OCI-LY1 (cell line): Measurements from ENCODE around the gene NUDT14.
A peak's percentile ranks its signal among the peaks of the same experiment; 100 is the strongest.

ENCODE experiments used
- H2AFZ ChIP-seq: fragments of 200-600 bp; sonication (generic), shearing (Covaris generic); 2 replicates; pipeline ENCODE4 v1.6.0; 2014; ENCODE audit warnings: antibody characterized with exemption, mild to moderate bottlenecking, low read length
- H3F3A ChIP-seq: fragments of 200-600 bp; sonication (generic), shearing (Covaris generic); 2 replicates; pipeline ENCODE4 v1.6.0; 2014; ENCODE audit warnings: mild to moderate bottlenecking, antibody characterized with exemption, low read length, moderate library complexity; ENCODE audit not compliant: insufficient read depth
- H3K27ac ChIP-seq: fragments of 200-600 bp; sonication (generic); 2 replicates; pipeline ENCODE4 v1.5.1; 2014; ENCODE audit warnings: low read length, mixed run types, mild to moderate bottlenecking, low read depth; ENCODE audit not compliant: poor library complexity, severe bottlenecking
- H3K27me3 ChIP-seq: fragments of 200-600 bp; sonication (generic); 2 replicates; pipeline ENCODE4 v1.6.0; 2014; ENCODE audit warnings: antibody characterized with exemption, mild to moderate bottlenecking, low read length, moderate library complexity; ENCODE audit not compliant: insufficient read depth
- H3K36me3 ChIP-seq: fragments of 200-600 bp; sonication (generic); 2 replicates; pipeline ENCODE4 v1.6.1; 2014; ENCODE audit warnings: mild to moderate bottlenecking, antibody characterized with exemption, low read length, moderate library complexity, mixed read lengths; ENCODE audit not compliant: insufficient read depth
- H3K4me1 ChIP-seq: fragments of 200-600 bp; sonication (generic); 2 replicates; pipeline ENCODE4 v1.5.1; 2014; ENCODE audit warnings: mild to moderate bottlenecking, low read length, moderate library complexity; ENCODE audit not compliant: insufficient read depth, severe bottlenecking
- H3K4me2 ChIP-seq: fragments of 200-600 bp; sonication (generic), shearing (Covaris generic); 2 replicates; pipeline ENCODE4 v1.6.1; 2014; ENCODE audit warnings: low read length
- H3K4me3 ChIP-seq: fragments of 200-600 bp; sonication (generic); 2 replicates; pipeline ENCODE4 v1.5.1; 2014; ENCODE audit warnings: low read length, low read depth, mild to moderate bottlenecking, mixed read lengths; ENCODE audit not compliant: poor library complexity, severe bottlenecking
- H3K79me2 ChIP-seq: fragments of 200-600 bp; shearing (Covaris generic); 2 replicates; pipeline ENCODE4 v1.6.1; 2016; ENCODE audit warnings: mixed run types, low read length, mixed read lengths; ENCODE audit not compliant: insufficient read depth
- H3K9ac ChIP-seq: fragments of 200-600 bp; sonication (generic), shearing (Covaris generic); 2 replicates; pipeline ENCODE4 v1.6.1; 2014; ENCODE audit warnings: mild to moderate bottlenecking, low read length, mixed read lengths
- H3K9me2 ChIP-seq: fragments of 200-600 bp; sonication (generic), shearing (Covaris generic); 2 replicates; pipeline ENCODE4 v1.6.1; 2014; ENCODE audit warnings: low read depth, mild to moderate bottlenecking, low read length, mixed read lengths
- H3K9me3 ChIP-seq: fragments of 200-600 bp; shearing (Covaris generic); 2 replicates; pipeline ENCODE4 v1.6.1; 2014; ENCODE audit warnings: low read length, mixed read lengths
- H4K20me1 ChIP-seq: fragments of 200-600 bp; sonication (generic), shearing (Covaris generic); 2 replicates; pipeline ENCODE4 v1.6.0; 2016; ENCODE audit warnings: mild to moderate bottlenecking, low read length; ENCODE audit not compliant: insufficient read depth
- EZH2 ChIP-seq: fragments of 200-600 bp; sonication (generic), shearing (Covaris generic); IDR thresholded peaks from 2 replicates; pipeline ENCODE4 v1.8.0; 2017; ENCODE audit warnings: borderline replicate concordance, mixed run types, mild to moderate bottlenecking, antibody characterized with exemption, low read length, moderate library complexity, mixed read lengths
- TF ChIP-seq, protein P1 (sequence below): fragments of 200-600 bp; sonication (generic), shearing (Covaris generic); IDR thresholded peaks from 2 replicates; pipeline ENCODE4 v1.5.1; 2017; ENCODE audit warnings: mild to moderate bottlenecking, antibody characterized with exemption, low read length, moderate library complexity, mixed read lengths

The NUDT14 gene

DNA sequence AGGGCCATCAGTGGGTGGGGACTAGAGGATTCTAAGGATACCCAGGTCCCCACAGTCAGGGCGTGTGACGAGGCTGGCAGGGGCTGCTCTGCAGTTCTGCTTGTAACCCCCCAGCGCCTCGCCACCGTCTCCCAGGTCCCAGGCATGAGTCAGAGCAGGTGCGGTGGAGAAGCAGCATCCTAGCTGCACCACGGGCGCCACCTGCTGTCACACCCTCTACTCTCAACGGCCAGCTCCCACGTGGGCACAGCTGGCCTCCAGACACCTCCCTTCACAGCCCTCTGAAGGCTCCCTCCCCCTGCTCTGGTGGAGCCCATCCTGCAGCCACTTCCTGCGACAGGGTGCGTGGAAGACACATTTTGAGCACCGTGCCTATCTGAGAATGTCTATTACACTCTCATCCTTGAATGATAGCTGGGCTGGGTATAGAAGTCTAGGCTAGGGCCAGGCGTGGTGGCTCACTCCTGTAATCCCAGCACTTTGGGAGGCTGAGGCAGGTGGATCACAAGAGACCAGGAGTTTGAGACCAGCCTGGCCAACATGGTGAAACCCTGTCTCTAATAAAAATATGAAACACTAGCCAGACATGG lies 6.9 kb upstream of the NUDT14 start:
- Histone ChIP-seq H3K79me2 (no peaks in the 10 kb centered on the region), H3K9ac (no peak overlapping the region), H3K27ac (no peak overlapping the region), H3K36me3 (no peaks in the 10 kb centered on the region), H3K4me3 (no peak overlapping the region), H3K9me3 (peaks cover 6% of the 10 kb centered on the region; the same call in 1 of the 2 replicates), H3F3A (no peaks in the 10 kb centered on the region), H3K4me2 (no peak overlapping the region), H3K27me3 (peaks cover 15% of the 10 kb centered on the region; the same call in 1 of the 2 replicates), H3K4me1 (no peaks in the 10 kb centered on the region), H2AFZ (no peak overlapping the region), H4K20me1 (no peaks in the 10 kb centered on the region), H3K9me2 (no peaks in the 10 kb centered on the region)
- TF ChIP-seq EZH2 = no peak
- TF ChIP-seq, protein P1, sequence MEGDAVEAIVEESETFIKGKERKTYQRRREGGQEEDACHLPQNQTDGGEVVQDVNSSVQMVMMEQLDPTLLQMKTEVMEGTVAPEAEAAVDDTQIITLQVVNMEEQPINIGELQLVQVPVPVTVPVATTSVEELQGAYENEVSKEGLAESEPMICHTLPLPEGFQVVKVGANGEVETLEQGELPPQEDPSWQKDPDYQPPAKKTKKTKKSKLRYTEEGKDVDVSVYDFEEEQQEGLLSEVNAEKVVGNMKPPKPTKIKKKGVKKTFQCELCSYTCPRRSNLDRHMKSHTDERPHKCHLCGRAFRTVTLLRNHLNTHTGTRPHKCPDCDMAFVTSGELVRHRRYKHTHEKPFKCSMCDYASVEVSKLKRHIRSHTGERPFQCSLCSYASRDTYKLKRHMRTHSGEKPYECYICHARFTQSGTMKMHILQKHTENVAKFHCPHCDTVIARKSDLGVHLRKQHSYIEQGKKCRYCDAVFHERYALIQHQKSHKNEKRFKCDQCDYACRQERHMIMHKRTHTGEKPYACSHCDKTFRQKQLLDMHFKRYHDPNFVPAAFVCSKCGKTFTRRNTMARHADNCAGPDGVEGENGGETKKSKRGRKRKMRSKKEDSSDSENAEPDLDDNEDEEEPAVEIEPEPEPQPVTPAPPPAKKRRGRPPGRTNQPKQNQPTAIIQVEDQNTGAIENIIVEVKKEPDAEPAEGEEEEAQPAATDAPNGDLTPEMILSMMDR = peak; percentile 41

DNA sequence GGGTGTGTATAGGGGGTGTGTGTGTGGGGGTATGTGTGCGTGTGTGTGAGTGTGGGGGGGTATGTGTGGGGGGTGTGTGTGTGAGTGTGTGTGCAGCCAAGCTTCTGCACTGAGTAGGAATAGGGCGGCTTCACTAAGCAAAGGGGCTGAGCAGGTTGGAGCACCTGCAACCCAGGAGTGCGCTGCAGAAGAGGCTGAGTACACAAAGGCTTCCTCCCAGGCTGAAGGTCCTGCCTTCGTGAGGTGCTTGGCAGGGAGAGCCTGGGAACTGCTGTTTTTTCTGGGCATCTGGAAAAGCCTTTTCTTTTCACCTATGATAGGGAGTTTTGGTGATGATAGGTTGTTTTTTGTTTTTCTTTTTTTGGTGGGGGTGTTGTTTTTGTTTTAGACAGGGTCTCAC lies 6.0 kb upstream of the NUDT14 start:
- H3K27me3 ChIP-seq = peaks cover 15% of the 10 kb centered on the region; the same call in 1 of the 2 replicates
- no peaks in the 10 kb centered on the region for H3K36me3 ChIP-seq
- H3K79me2 ChIP-seq = no peaks in the 10 kb centered on the region
- TF ChIP-seq, protein P1 = no peak
- no peak for TF ChIP-seq EZH2
- no peak overlapping the region for H2AFZ ChIP-seq
- H3K27ac ChIP-seq = no peak overlapping the region
- no peaks in the 10 kb centered on the region for H3K4me1 ChIP-seq
- no peak overlapping the region for H3K4me2 ChIP-seq
- H3K9me2 ChIP-seq = no peaks in the 10 kb centered on the region
- no peaks in the 10 kb centered on the region for H3F3A ChIP-seq
- no peaks in the 10 kb centered on the region for H4K20me1 ChIP-seq
- H3K4me3 ChIP-seq = no peak overlapping the region
- no peak overlapping the region for H3K9ac ChIP-seq
- peaks cover 6% of the 10 kb centered on the region; the same call in 1 of the 2 replicates for H3K9me3 ChIP-seq

DNA sequence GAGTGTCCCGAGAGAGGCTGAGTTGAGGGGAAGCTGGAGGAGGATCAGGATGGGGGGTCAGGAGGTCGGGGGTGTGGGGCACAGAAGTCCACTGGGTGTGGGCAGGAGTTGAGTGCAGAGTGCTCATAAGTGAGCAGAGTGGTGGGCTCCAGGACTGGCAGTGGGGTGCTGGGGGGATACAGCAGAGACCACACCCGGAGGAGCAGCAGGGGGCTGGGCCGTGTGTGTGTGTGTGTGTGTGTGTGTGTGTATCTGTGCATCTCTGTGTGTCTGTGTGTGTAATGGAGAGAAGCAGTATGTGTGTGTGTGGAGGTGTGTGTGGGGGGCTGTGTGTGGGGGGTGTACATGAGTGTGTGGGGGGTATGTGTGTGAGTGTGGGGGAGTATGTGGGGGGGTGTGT lies 4.9 kb upstream of the NUDT14 start:
- Histone ChIP-seq H3K27me3 (peaks cover 15% of the 10 kb centered on the region; the same call in 1 of the 2 replicates), H3K27ac (no peak overlapping the region), H3K4me1 (peaks cover 4% of the 10 kb centered on the region), H3K9me3 (peaks cover 6% of the 10 kb centered on the region; the same call in 1 of the 2 replicates), H3K36me3 (no peaks in the 10 kb centered on the region), H3K9me2 (no peaks in the 10 kb centered on the region), H3K79me2 (no peaks in the 10 kb centered on the region), H2AFZ (no peak overlapping the region), H4K20me1 (no peaks in the 10 kb centered on the region), H3K9ac (no peak overlapping the region), H3K4me2 (no peak overlapping the region), H3K4me3 (no peak overlapping the region), H3F3A (no peaks in the 10 kb centered on the region)
- TF ChIP-seq EZH2 = no peak

DNA sequence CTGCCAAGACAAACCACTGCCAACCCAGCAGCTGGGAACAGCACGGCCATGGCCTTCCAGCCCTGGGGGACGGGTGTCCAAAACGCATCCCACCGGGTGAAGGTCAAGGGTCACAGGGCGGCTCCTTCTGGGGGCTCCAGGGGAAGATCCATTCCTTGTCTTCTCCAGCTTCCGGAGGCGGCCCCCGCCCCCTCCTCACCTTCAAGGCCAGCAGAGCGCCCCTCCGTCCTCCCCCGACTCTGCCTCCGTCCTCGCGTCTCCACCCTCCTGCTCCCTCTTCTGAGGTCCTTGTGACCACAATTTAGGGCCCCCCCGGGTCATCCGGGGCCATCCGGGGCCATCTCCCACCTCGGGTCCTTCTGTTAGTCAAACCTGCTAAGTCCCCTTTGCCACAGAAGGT lies 3.9 kb upstream of the NUDT14 start:
- H3K27me3 ChIP-seq = peaks cover 15% of the 10 kb centered on the region; the same call in 1 of the 2 replicates
- H3K4me1 ChIP-seq = peaks cover 11% of the 10 kb centered on the region
- no peaks in the 10 kb centered on the region for H3K36me3 ChIP-seq
- no peak overlapping the region for H3K4me2 ChIP-seq
- no peaks in the 10 kb centered on the region for H3F3A ChIP-seq
- H4K20me1 ChIP-seq = no peaks in the 10 kb centered on the region
- H3K9me3 ChIP-seq = peaks cover 6% of the 10 kb centered on the region; the same call in 1 of the 2 replicates
- H3K9ac ChIP-seq = no peak overlapping the region
- H3K9me2 ChIP-seq = no peaks in the 10 kb centered on the region
- H3K79me2 ChIP-seq = no peaks in the 10 kb centered on the region
- no peak overlapping the region for H2AFZ ChIP-seq
- TF ChIP-seq, protein P1 = no peak
- TF ChIP-seq EZH2 = no peak
- H3K27ac ChIP-seq = no peak overlapping the region
- no peak overlapping the region for H3K4me3 ChIP-seq
